Activated T-helper 2 cell treated with anti-CD3 and anti-CD28 coated beads, Interferon-gamma antibody, Interleukin-2, Interleukin-4, amounts not matched to agents 10 μg/mL and 5 μg/mL and 100 μg/mL, durations not matched to agents 14 hours and 24 hours and 36 hours (primary cell): ENCODE data around the gene TPBGL. TPM values are rescaled to one million over a fixed set of nuclear protein-coding genes. Genes with fewer than 3 reads are reported as not detected.

Experiments used
- DNase-seq: peaks from one replicate; pipeline ENCODE4 v3.0.0; 2021; ENCODE audit warnings: low spot score
- H3K27ac Mint-ChIP-seq: one replicate; pipeline ENCODE4 v1.8.0; 2021; ENCODE audit warnings: mixed read lengths
- H3K27me3 Mint-ChIP-seq: one replicate; pipeline ENCODE4 v1.8.0; 2021; ENCODE audit warnings: low read depth, mixed read lengths
- H3K36me3 Mint-ChIP-seq: one replicate; pipeline ENCODE4 v1.8.0; 2021; ENCODE audit warnings: low read depth, mixed read lengths
- H3K4me1 Mint-ChIP-seq: one replicate; pipeline ENCODE4 v1.8.0; 2021; ENCODE audit warnings: low read depth, mixed read lengths
- H3K4me3 Mint-ChIP-seq: one replicate; pipeline ENCODE4 v1.8.0; 2021; ENCODE audit warnings: low read depth, mild to moderate bottlenecking, moderate library complexity, mixed read lengths
- H3K9me3 Mint-ChIP-seq: one replicate; pipeline ENCODE4 v1.8.0; 2021; ENCODE audit warnings: mixed read lengths
- intact Hi-C: fragments of 100-400 bp; cut with micrococcal nuclease; formaldehyde crosslinking; loops from one replicate; pipeline ENCODE4 v1.15.1; 2023
- total RNA-seq: library from RNA; stranded (reverse); gene quantifications from 2 replicates; pipeline ENCODE4 v1.2.3, GENCODE V29; 2022

TPBGL gene
- total RNA-seq, 1 donor from 2014 or later = 0.25 TPM

DNA sequence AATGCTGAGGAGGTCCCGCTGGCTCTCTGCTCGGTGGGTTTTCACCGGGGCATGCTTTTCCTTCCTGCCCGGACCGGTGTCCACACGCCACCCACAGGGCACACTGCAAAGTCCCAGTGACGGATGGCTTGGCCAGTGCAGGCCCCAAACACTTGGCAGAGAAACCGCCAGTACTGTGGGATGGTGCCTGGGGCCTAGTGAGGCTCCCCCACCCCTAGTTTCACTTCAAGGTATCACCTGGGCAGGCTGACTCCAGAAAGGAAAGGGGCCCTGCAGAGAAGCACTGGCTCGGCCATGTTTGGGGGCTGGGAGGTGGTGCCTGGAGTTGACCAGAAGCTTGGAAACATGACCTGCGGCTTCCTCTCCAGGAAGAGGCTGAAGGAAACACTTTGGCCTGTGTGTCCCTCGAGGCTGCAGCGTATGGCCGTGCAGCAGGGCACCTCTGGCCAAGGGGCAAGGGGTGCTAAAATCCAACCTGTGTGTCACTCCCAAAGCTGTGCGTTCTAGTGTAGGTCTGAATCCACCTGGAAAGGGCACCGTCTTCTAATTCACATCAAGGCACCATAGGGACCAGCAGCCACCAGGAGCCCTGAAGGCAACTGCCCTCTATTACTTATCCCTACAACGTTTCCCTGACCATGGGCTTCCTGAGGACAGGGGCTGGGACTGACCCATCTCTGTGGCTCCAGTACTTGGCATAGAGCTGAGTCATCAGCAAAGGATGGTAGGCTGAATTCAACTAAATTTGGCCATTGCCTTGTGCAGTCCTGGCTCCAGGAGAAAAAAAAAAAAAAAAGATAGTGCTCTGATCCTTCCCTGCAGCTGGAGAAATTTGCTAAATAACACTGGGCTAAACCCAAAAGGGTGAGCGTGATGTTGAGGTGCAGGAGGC is 22.6 kb downstream of the TPBGL start:
- Mint-ChIP-seq H3K36me3 (no peaks in the 10 kb centered on the region), H3K4me1 (peaks cover 6% of the 10 kb centered on the region), H3K27ac (no peak overlapping the region), H3K9me3 (no peaks in the 10 kb centered on the region), H3K27me3 (peaks cover 1% of the 10 kb centered on the region), H3K4me3 (no peak overlapping the region)
- DNase-seq = no peak
- intact Hi-C loops = no loop called here

DNA sequence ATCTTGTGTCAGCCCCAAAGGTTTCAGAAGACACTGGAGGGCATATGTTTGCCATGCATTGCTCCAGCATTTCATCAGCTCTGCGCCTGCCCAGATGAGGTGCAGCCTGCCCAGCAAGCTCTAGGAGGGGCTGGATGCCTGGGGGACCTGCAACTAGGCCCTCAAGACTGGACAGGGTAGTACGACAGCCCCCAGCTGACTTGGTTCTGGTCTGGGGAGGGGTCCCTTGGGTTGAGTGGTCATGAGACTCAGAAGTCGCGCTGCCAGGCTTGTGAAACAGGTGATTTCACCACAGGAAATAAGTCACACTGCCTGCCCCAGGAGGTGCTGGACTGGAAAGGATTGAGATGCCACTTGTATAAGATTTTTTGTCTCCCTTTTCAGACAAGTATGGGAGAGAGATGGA is 23.4 kb downstream of the TPBGL start:
- Mint-ChIP-seq H3K4me3 (no peak overlapping the region), H3K27me3 (no peaks in the 10 kb centered on the region), H3K9me3 (no peaks in the 10 kb centered on the region), H3K36me3 (no peaks in the 10 kb centered on the region), H3K4me1 (peaks cover 6% of the 10 kb centered on the region), H3K27ac (no peak overlapping the region)
- no peak for DNase-seq
- intact Hi-C loops = no loop called here

DNA sequence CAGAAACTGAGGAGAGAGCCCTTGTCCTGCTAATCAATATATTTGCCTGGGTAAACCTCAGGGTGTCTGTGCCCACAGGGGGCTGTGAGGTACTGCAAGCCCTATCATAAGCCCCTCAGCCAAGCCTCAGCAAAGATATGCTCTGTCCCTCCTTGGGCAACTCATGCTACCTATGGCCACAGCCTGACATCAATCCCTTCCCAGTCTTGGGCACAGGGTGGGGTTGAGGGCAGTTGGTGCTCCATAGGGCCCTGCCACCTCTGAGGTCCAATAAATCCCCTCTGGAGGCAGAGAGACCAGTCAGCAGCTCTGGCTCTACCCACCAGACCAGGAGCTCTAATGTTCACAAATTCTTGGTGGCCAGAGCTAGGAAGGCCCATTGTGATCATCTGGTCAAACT is 23.8 kb downstream of the TPBGL start:
- Mint-ChIP-seq H3K4me3 (no peak overlapping the region), H3K4me1 (peaks cover 6% of the 10 kb centered on the region), H3K27ac (no peak overlapping the region), H3K27me3 (no peaks in the 10 kb centered on the region), H3K9me3 (no peaks in the 10 kb centered on the region), H3K36me3 (no peaks in the 10 kb centered on the region)
- intact Hi-C loops = no loop called here
- DNase-seq = no peak

DNA sequence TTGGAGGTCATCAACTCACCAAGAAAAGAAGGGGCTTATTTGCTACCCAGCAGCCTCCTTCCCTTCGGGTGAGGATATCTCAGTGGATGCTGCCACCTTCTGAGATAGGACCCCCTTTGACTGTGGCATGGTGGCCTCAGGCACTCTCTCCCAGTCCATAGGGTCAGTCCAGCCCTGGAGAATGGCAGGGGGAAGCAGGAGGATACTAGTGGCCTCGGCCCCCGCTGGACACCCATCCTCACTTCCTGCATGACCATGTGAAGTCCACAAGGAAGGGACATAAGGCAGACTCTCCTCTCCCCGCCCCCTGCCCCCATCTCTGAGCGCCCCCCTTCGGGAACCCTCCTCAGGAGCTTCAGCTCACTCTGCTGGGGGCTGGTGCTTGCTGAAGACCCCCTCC is 24.4 kb downstream of the TPBGL start:
- Mint-ChIP-seq H3K27ac (no peak overlapping the region), H3K9me3 (no peaks in the 10 kb centered on the region), H3K27me3 (no peaks in the 10 kb centered on the region), H3K36me3 (no peaks in the 10 kb centered on the region), H3K4me3 (no peak overlapping the region), H3K4me1 (peaks cover 6% of the 10 kb centered on the region)
- no peak for DNase-seq
- intact Hi-C loops = no loop called here

DNA sequence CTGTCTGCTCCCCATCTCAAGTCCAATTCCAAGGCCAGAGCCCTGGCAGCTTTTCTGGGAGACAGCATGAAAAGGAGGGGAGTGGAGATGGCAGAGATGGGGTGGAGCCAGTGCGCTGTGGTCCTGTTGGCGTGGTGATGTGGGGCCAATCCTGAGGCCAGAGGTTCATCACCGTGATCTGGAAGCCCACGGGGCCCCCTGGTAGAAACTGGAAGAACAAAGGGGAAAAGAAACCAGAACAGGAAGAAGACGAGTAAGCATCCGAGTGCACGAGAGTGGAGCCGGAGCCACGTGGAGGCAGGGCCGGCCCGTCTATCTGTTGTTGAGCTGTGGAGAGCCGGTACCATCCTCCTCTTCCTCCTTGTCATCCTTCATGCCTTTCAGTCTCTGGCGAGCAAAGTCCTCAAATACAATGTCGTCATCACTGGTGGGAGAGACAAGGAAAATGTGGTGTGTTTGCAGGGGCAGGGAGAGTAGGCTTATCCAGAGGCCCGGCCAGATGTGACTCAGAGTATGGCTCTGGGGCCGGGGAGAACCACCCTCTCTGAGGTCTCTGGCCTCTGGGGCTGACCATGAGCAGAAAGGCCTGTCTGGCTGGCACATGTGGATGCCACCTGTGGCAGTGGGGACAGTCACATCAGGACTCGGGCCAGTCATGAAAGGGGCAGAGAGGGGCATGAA is 25.4 kb downstream of the TPBGL start:
- intact Hi-C loops = no loop called here

DNA sequence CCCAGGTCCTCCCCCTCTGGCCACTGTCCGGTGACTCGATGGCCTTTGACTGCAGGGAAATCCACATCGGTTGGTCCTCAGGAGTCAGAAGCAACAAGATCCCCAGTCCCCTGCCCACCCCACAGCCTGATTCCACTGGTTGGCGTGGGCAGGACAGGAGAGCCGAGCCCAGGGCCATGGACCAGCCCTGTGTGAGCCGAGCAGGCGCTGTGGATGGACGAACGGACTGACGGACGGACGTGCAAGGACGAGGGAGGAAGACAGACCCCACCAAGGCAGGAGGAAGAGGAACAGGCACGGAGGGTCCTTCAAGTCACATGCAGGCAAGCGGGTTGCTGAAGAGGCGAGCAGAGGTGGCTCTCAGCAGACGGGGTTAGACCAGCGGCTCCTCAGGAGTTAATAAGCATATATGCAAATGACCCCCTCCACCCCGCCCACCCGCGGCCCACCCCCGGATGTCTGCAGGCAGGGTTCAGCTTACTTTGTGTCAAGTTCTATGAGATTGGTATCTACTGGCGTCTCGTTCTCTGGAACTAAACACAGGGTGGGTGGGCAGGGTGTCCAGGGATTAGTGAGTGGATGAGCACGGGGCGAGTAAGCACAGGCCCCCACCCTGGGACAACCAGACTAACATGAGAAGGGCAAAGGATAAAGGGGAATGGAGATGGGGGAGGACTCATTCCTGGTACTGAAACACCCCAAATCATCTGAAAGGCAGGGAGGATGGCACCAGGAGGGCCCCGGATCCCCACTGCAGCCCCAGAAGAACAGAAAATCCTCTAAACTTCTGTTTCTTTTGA is 26.8 kb downstream of the TPBGL start:
- DNase-seq = no peak
- H3K4me1 Mint-ChIP-seq = peaks cover 6% of the 10 kb centered on the region
- H3K27me3 Mint-ChIP-seq = no peaks in the 10 kb centered on the region
- H3K4me3 Mint-ChIP-seq = no peak overlapping the region
- intact Hi-C loops = no loop called here
- H3K36me3 Mint-ChIP-seq = peaks cover 3% of the 10 kb centered on the region
- no peak overlapping the region for H3K27ac Mint-ChIP-seq
- H3K9me3 Mint-ChIP-seq = no peaks in the 10 kb centered on the region

More for the DNA sequence above, 25.4 kb downstream of the TPBGL start:
- no peaks in the 10 kb centered on the region for H3K27me3 Mint-ChIP-seq
- no peak overlapping the region for H3K4me3 Mint-ChIP-seq
- no peaks in the 10 kb centered on the region for H3K36me3 Mint-ChIP-seq
- H3K27ac Mint-ChIP-seq = no peak overlapping the region
- no peak for DNase-seq
- peaks cover 6% of the 10 kb centered on the region for H3K4me1 Mint-ChIP-seq
- no peaks in the 10 kb centered on the region for H3K9me3 Mint-ChIP-seq

DNA sequence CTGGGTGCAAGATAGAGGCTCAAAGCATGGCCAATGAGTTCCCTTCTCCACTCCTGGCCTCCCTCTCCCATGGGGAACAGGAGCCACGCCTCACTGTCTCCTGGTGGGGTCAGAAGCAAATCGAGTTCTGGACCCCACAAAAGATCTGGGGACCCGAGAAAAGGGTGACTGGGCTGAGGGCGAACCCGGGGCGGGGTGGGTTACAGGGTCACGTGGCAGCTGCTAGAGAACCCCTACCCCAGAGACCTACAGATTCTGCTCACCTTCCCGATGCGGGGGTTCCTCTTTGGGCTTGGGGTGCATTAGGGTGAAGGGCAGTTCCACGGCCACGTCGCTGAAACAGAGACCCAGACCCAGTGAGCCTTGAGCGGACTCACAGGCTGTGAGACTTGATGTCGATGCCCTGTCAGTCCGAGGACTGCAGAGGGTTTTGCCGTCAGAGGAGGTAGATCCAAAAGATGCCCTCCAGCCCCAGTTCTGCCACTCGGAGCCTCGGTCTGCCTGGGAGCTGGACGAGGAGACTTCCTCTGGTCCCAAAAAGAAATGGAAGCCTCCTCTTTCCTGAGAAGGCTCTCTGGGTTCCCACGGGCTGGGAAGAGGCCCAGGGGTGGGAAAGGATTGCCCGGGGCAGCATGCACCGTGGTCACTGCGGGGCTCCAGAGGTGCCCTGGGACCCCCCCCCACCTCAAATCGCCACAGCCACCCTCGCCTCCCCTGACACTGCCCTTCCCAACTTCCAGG is 28.2 kb downstream of the TPBGL start:
- H3K4me3 Mint-ChIP-seq = no peak overlapping the region
- intact Hi-C loops = no loop called here

DNA sequence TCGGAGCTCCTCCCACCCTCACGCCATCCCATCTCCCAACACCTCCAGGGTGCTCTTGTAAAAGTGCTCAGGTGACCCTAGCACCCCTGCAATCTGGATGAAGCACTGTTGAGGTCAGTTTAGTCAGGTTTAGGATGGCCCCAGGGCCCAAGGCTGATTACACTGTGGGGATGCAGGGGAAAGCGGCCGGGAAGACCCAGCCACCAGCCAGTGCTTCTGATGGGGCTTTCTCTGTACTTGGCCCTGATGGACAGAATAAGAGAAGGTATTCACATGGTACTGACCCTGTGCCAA is 28.7 kb downstream of the TPBGL start:
- DNase-seq = no peak
- intact Hi-C loops = no loop called here
- H3K36me3 Mint-ChIP-seq = peaks cover 3% of the 10 kb centered on the region
- H3K27ac Mint-ChIP-seq = no peak overlapping the region
- no peaks in the 10 kb centered on the region for H3K27me3 Mint-ChIP-seq
- H3K4me1 Mint-ChIP-seq = peaks cover 4% of the 10 kb centered on the region
- H3K4me3 Mint-ChIP-seq = no peak overlapping the region
- H3K9me3 Mint-ChIP-seq = no peaks in the 10 kb centered on the region

More for the DNA sequence above, 28.2 kb downstream of the TPBGL start:
- Mint-ChIP-seq H3K36me3 (peaks cover 3% of the 10 kb centered on the region), H3K4me1 (peaks cover 6% of the 10 kb centered on the region), H3K27ac (no peak overlapping the region), H3K9me3 (no peaks in the 10 kb centered on the region), H3K27me3 (no peaks in the 10 kb centered on the region)
- no peak for DNase-seq

DNA sequence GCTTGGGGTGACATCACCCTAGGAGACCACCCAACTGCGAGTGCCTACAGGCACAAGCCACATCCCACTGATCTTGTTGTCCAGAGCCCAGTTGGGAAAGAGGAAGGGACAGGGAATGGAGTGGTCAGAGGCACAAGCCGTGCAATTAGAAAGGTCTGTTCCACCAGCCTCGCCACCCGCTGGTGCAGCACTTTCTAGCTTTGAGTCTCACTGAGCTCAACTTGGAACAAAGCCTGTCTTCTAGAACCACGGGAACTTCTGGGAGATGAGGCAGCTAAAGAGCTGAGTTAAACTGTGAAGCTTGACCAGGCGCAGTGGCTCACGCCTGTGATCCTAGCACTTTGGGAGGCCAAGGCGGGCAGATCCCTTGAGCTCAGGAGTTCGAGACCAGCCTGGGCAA is 29.3 kb downstream of the TPBGL start:
- no peaks in the 10 kb centered on the region for H3K27me3 Mint-ChIP-seq
- H3K4me1 Mint-ChIP-seq = peaks cover 3% of the 10 kb centered on the region
- intact Hi-C loops = loop anchor here (10.0 kb wide), 1 partner anchor 265 kb away; no protein-coding TSS in a partner anchor

DNA sequence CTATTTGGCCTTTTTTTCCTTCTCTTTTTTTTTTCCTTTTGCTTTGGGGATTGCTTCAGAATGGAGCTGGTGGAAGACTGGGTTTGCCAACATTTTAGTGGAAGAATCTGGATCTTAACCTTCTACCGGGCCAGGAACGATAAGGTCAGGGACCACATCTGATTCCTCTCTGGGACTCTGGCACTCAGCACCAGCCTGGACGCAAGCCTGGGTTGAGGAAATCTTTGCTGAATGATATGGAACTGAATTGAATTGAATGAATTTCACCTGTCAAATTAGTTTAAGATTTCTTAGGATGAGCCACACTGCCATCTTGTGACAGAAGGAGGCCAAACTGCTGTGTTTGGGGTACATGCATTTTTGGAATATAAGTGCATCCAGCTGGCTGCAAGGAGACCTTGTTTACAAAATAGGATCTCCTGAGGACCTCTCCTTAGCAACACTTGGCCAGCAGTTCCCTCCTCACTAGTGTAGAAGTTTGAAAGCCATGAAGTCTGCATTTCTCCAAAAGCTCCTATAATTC is 30.4 kb downstream of the TPBGL start:
- H3K9me3 Mint-ChIP-seq = no peaks in the 10 kb centered on the region
- H3K4me3 Mint-ChIP-seq = no peak overlapping the region
- peaks cover 6% of the 10 kb centered on the region for H3K36me3 Mint-ChIP-seq
- no peak overlapping the region for H3K27ac Mint-ChIP-seq
- no peaks in the 10 kb centered on the region for H3K27me3 Mint-ChIP-seq
- intact Hi-C loops = loop anchor here (10.0 kb wide), 1 partner anchor 264 kb away; no protein-coding TSS in a partner anchor
- DNase-seq = no peak
- peaks cover 11% of the 10 kb centered on the region for H3K4me1 Mint-ChIP-seq

More for the DNA sequence above, 29.3 kb downstream of the TPBGL start:
- no peak overlapping the region for H3K27ac Mint-ChIP-seq
- H3K36me3 Mint-ChIP-seq = peaks cover 3% of the 10 kb centered on the region
- no peaks in the 10 kb centered on the region for H3K9me3 Mint-ChIP-seq
- no peak overlapping the region for H3K4me3 Mint-ChIP-seq
- DNase-seq = no peak

DNA sequence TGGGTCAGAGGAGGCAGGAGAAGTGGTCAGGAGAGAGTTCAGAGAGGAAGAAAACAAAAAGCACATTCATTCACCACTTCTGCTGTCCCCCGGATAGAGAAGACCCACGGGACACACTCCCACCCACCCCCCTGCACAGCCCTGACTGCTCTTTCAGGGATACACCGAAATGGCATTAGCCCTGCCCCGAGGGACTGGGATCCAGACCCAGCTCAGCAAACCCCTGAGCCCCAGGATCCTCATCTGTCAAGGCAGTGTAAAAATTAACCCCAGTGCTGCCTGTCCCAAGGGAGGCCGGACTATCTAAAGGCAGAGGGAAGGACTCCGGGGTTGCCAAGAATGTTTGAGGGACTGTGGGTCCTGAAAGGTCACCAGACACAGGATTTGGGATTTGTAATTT is 31.2 kb downstream of the TPBGL start:
- Mint-ChIP-seq H3K36me3 (peaks cover 6% of the 10 kb centered on the region), H3K9me3 (no peaks in the 10 kb centered on the region), H3K27me3 (no peaks in the 10 kb centered on the region), H3K4me1 (peaks cover 18% of the 10 kb centered on the region), H3K27ac (no peak overlapping the region), H3K4me3 (no peak overlapping the region)
- no peak for DNase-seq
- intact Hi-C loops = loop anchor here (10.0 kb wide), 1 partner anchor 263 kb away; no protein-coding TSS in a partner anchor

DNA sequence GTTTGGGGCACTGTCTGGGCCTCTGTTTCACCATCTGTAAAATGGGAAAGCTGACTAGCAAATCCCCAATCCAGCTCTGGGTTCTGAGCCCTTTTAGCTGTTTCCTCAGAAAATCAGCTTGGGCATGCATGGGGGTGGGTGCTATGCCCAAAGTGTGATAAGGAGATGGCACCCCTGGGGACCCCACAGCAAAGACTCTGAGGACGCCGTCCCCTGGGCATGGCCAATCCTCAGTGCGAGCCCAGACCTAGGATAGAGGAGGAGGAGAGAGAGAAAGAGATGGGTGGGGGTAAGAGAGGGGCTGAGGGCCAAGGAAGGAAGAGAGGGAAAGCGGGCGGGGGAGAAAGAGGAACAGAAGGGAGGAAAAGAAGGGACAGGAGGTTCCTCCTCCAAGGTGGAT is 31.8 kb downstream of the TPBGL start:
- intact Hi-C loops = loop anchor here (10.0 kb wide), 1 partner anchor 262 kb away; no protein-coding TSS in a partner anchor
- no peak overlapping the region for H3K27ac Mint-ChIP-seq
- no peak overlapping the region for H3K4me3 Mint-ChIP-seq
- peaks cover 6% of the 10 kb centered on the region for H3K36me3 Mint-ChIP-seq
- peaks cover 20% of the 10 kb centered on the region for H3K4me1 Mint-ChIP-seq
- no peaks in the 10 kb centered on the region for H3K9me3 Mint-ChIP-seq
- DNase-seq = no peak
- H3K27me3 Mint-ChIP-seq = no peaks in the 10 kb centered on the region
